22Rv1 (cell line): ENCODE data around the gene CNTN4.

ENCODE experiments used
- H3K27ac ChIP-seq: fragments of 450-650 bp; 2 replicates; pipeline ENCODE4 v1.5.1; 2017
- CTCF ChIP-seq: fragments of 450-650 bp; IDR thresholded peaks from 2 replicates; pipeline ENCODE4 v1.5.1; 2017; ENCODE audit warnings: mild to moderate bottlenecking
- ZFX ChIP-seq: fragments of 450-650 bp; IDR thresholded peaks from 2 replicates; pipeline ENCODE4 v1.6.1; 2017; ENCODE audit warnings: antibody characterized with exemption, borderline replicate concordance

Gene CNTN4

GRCh38 chr3:2375376-2375775 is 276.7 kb downstream of the CNTN4 start:
- TF ChIP-seq CTCF (no peak), ZFX (no peak)
- H3K27ac ChIP-seq, result no peak overlapping the region

GRCh38 chr3:2377281-2377680 is 278.6 kb downstream of the CNTN4 start:
- no peak for TF ChIP-seq CTCF
- no peak for TF ChIP-seq ZFX

GRCh38 chr3:2390926-2391532 is 292.4 kb downstream of the CNTN4 start:
- no peak for TF ChIP-seq CTCF
- TF ChIP-seq ZFX, result no peak
- no peak overlapping the region for H3K27ac ChIP-seq

More at GRCh38 chr3:2377281-2377680, 278.6 kb downstream of the CNTN4 start:
- no peak overlapping the region for H3K27ac ChIP-seq

- H3K27ac ChIP-seq, result no peak overlapping the region
These were observed 293.2 kb downstream of the CNTN4 start for GRCh38 chr3:2391896-2392295.

GRCh38 chr3:2392981-2393380 is 294.3 kb downstream of the CNTN4 start:
- H3K27ac ChIP-seq, result no peak overlapping the region
- TF ChIP-seq ZFX (no peak), CTCF (peak; percentile 18; the same call in 1 of the 2 replicates)

More at GRCh38 chr3:2391896-2392295, 293.2 kb downstream of the CNTN4 start:
- TF ChIP-seq ZFX (no peak), CTCF (no peak)

GRCh38 chr3:2415083-2415482 is 316.4 kb downstream of the CNTN4 start:
- no peak for TF ChIP-seq CTCF
- TF ChIP-seq ZFX, result no peak
- no peak overlapping the region for H3K27ac ChIP-seq

GRCh38 chr3:2420919-2421318 is 322.3 kb downstream of the CNTN4 start:
- TF ChIP-seq CTCF (no peak), ZFX (no peak)

More at GRCh38 chr3:2420919-2421318, 322.3 kb downstream of the CNTN4 start:
- H3K27ac ChIP-seq, result no peak overlapping the region
